HepG2 (cell line): ENCODE results near the gene SLC45A3. TPM values are rescaled to one million over a fixed set of nuclear protein-coding genes. Genes with fewer than 3 reads are reported as not detected.
A peak's percentile ranks its signal among the peaks of the same experiment; 100 is the strongest.

ENCODE experiments used
- CBX5 ChIP-seq: sonication (generic); formaldehyde crosslinking; IDR thresholded peaks from 2 replicates; pipeline ENCODE4 v1.4.0; 2020; ENCODE audit warnings: missing genetic modification reagents, borderline replicate concordance
- CCDC6 ChIP-seq: sonication (generic); formaldehyde crosslinking; IDR thresholded peaks from 2 replicates; pipeline ENCODE4 v1.8.1; 2022; ENCODE audit warnings: mild to moderate bottlenecking, missing genetic modification reagents, moderate library complexity
- PHF8 ChIP-seq: sonication (generic); formaldehyde crosslinking; IDR thresholded peaks from 2 replicates; pipeline ENCODE4 v1.5.0; 2020; ENCODE audit warnings: missing genetic modification reagents
- RARG ChIP-seq: sonication (generic); formaldehyde crosslinking; IDR thresholded peaks from 2 replicates; pipeline ENCODE4 v1.4.0; 2020; ENCODE audit warnings: low read depth, mild to moderate bottlenecking, missing genetic modification reagents
- TBL1XR1 ChIP-seq: fragments of 150-350 bp; IDR thresholded peaks from 2 replicates; pipeline ENCODE4 v1.6.1; 2014; ENCODE audit warnings: borderline replicate concordance, low read length; ENCODE audit not compliant: partially characterized antibody
- TCF7 ChIP-seq: sonication (generic); IDR thresholded peaks from 2 replicates; pipeline ENCODE4 v1.6.1; 2016; ENCODE audit warnings: antibody characterized with exemption, low read depth
- ZFP37 ChIP-seq: sonication (generic); formaldehyde crosslinking; IDR thresholded peaks from 2 replicates; pipeline ENCODE4 v1.4.0; 2020; ENCODE audit warnings: missing genetic modification reagents, borderline replicate concordance
- ZNF205 ChIP-seq: IDR thresholded peaks from 2 replicates; pipeline ENCODE4 v1.6.1; 2018; ENCODE audit warnings: missing biosample characterization, missing genetic modification reagents
- ZNF234 ChIP-seq: sonication (generic); formaldehyde crosslinking; conservative IDR thresholded peaks from 2 replicates; pipeline ENCODE4 v1.5.1; 2020; ENCODE audit warnings: mild to moderate bottlenecking, missing genetic modification reagents
- ZNF253 ChIP-seq: sonication (generic); formaldehyde crosslinking; IDR thresholded peaks from 2 replicates; pipeline ENCODE4 v1.8.0; 2022; ENCODE audit warnings: mild to moderate bottlenecking, missing genetic modification reagents, borderline replicate concordance
- ZZZ3 ChIP-seq: sonication (generic); formaldehyde crosslinking; IDR thresholded peaks from 2 replicates; pipeline ENCODE4 v1.4.0; 2020; ENCODE audit warnings: missing genetic modification reagents, mild to moderate bottlenecking, borderline replicate concordance
- polyA plus RNA-seq, 8 experiments: library from polyadenylated mRNA; depleted of rRNA in 3 of 8; stranded (reverse) in 7 of 8; unstranded in 1 of 8; fragments of >200 nt; fragmentation: Illumina TruSeq in 4 of 8; extraction: Trizol in 4 of 8; gene quantifications; 2 replicates each; pipeline versions ENCODE4 v1.2.1 to v1.2.3, GENCODE V29; 2011 to 2016; ENCODE audit warnings: low read depth in 4 of 8, missing spikeins in 1 of 8, mixed read lengths in 1 of 8; ENCODE audit not compliant: insufficient read depth in 1 of 8
- total RNA-seq, 5 experiments: library from RNA; depleted of rRNA; stranded (reverse); fragments of >200 nt; fragmentation: Illumina TruSeq; extraction: Trizol; gene quantifications; 2 replicates each; pipeline ENCODE4 v1.2.3, GENCODE V29; 2016; ENCODE audit warnings: low read depth in 1 of 5
- TF ChIP-seq, protein P1 (sequence below): sonication (generic); formaldehyde crosslinking; IDR thresholded peaks from 2 replicates; pipeline ENCODE4 v1.8.1; 2022; ENCODE audit warnings: low read depth, mild to moderate bottlenecking, missing genetic modification reagents
- TF ChIP-seq, protein P2 (sequence below): sonication (generic); formaldehyde crosslinking; IDR thresholded peaks from 2 replicates; pipeline ENCODE4 v1.5.1; 2020; ENCODE audit warnings: missing genetic modification reagents, mild to moderate bottlenecking, borderline replicate concordance
- TF ChIP-seq, protein P3 (sequence below): conservative IDR thresholded peaks from 2 replicates; pipeline ENCODE4 v1.6.1; 2018; ENCODE audit warnings: missing genetic modification reagents
- TF ChIP-seq, protein P4 (sequence below): sonication (generic); formaldehyde crosslinking; IDR thresholded peaks from 2 replicates; pipeline ENCODE4 v1.4.0; 2020; ENCODE audit warnings: missing genetic modification reagents

The SLC45A3 gene
- total and polyA plus RNA-seq, 2 of the 13 experiments (the other 11 are each of a cell fraction or from before 2014, with no cell fraction given), result 3.4 to 4.1 TPM

DNA sequence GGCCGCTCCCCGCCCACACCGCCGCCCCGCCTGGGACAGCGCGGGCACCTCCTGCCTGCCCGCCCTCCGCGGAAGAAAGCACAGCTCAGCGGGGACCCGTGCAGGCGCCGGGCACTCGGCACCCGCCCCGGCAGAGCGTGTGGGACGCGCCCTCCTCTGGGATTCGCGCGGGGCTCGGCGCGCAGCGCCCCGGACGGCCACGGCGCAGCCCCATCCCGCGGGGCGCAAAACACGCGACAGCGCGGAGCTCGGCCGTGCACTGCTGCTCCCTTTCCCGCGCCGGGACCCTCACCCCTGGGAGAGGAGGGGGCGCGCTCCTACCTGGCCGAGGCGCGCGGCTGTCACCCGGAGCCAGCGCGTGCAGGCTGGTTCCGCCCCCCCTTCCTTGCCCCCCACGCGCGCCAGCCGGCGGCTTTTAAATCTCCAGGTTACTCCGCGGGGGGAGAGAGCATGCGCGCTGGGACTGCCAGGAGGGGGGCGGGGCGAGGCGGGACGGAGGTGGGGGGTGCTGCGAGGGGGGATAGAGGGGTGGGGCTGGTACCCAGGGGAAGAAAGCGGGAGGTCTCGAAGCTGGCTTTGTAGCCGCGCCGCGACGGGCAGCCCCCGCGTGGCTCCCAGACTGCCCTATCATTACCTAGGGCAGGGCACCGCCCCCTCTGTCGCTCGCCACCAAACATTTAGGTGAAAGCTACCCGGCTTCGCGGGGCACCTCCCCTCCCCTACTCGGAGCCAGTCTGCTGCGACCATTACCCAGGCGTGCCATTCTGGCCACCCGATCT is at the start of gene SLC45A3 (continued):
- TF ChIP-seq, protein P1, sequence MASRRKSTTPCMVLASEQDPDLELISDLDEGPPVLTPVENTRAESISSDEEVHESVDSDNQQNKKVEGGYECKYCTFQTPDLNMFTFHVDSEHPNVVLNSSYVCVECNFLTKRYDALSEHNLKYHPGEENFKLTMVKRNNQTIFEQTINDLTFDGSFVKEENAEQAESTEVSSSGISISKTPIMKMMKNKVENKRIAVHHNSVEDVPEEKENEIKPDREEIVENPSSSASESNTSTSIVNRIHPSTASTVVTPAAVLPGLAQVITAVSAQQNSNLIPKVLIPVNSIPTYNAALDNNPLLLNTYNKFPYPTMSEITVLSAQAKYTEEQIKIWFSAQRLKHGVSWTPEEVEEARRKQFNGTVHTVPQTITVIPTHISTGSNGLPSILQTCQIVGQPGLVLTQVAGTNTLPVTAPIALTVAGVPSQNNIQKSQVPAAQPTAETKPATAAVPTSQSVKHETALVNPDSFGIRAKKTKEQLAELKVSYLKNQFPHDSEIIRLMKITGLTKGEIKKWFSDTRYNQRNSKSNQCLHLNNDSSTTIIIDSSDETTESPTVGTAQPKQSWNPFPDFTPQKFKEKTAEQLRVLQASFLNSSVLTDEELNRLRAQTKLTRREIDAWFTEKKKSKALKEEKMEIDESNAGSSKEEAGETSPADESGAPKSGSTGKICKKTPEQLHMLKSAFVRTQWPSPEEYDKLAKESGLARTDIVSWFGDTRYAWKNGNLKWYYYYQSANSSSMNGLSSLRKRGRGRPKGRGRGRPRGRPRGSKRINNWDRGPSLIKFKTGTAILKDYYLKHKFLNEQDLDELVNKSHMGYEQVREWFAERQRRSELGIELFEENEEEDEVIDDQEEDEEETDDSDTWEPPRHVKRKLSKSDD (CRISPR knock-in tag), result no peak
- TF ChIP-seq RARG (CRISPR knock-in tag), result no peak
- TF ChIP-seq ZZZ3 (CRISPR knock-in tag), result no peak
- TF ChIP-seq ZNF234 (CRISPR knock-in tag), result no peak
- peak; percentile 8; the same call in 1 of the 2 replicates for TF ChIP-seq PHF8 (CRISPR knock-in tag)
- 0 out of 2 replicates have a peak, but pooled peaks have one; percentile 41 for TF ChIP-seq ZNF253 (CRISPR knock-in tag)
- no peak for TF ChIP-seq ZNF205
- no peak for TF ChIP-seq TCF7
- TF ChIP-seq, protein P2, sequence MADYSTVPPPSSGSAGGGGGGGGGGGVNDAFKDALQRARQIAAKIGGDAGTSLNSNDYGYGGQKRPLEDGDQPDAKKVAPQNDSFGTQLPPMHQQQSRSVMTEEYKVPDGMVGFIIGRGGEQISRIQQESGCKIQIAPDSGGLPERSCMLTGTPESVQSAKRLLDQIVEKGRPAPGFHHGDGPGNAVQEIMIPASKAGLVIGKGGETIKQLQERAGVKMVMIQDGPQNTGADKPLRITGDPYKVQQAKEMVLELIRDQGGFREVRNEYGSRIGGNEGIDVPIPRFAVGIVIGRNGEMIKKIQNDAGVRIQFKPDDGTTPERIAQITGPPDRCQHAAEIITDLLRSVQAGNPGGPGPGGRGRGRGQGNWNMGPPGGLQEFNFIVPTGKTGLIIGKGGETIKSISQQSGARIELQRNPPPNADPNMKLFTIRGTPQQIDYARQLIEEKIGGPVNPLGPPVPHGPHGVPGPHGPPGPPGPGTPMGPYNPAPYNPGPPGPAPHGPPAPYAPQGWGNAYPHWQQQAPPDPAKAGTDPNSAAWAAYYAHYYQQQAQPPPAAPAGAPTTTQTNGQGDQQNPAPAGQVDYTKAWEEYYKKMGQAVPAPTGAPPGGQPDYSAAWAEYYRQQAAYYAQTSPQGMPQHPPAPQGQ (CRISPR knock-in tag), result no peak
- TF ChIP-seq, protein P3, sequence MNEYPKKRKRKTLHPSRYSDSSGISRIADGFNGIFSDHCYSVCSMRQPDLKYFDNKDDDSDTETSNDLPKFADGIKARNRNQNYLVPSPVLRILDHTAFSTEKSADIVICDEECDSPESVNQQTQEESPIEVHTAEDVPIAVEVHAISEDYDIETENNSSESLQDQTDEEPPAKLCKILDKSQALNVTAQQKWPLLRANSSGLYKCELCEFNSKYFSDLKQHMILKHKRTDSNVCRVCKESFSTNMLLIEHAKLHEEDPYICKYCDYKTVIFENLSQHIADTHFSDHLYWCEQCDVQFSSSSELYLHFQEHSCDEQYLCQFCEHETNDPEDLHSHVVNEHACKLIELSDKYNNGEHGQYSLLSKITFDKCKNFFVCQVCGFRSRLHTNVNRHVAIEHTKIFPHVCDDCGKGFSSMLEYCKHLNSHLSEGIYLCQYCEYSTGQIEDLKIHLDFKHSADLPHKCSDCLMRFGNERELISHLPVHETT (CRISPR knock-in tag), result no peak
- TF ChIP-seq CBX5 (CRISPR knock-in tag), result no peak
- TF ChIP-seq, protein P4, sequence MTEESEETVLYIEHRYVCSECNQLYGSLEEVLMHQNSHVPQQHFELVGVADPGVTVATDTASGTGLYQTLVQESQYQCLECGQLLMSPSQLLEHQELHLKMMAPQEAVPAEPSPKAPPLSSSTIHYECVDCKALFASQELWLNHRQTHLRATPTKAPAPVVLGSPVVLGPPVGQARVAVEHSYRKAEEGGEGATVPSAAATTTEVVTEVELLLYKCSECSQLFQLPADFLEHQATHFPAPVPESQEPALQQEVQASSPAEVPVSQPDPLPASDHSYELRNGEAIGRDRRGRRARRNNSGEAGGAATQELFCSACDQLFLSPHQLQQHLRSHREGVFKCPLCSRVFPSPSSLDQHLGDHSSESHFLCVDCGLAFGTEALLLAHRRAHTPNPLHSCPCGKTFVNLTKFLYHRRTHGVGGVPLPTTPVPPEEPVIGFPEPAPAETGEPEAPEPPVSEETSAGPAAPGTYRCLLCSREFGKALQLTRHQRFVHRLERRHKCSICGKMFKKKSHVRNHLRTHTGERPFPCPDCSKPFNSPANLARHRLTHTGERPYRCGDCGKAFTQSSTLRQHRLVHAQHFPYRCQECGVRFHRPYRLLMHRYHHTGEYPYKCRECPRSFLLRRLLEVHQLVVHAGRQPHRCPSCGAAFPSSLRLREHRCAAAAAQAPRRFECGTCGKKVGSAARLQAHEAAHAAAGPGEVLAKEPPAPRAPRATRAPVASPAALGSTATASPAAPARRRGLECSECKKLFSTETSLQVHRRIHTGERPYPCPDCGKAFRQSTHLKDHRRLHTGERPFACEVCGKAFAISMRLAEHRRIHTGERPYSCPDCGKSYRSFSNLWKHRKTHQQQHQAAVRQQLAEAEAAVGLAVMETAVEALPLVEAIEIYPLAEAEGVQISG (CRISPR knock-in tag), result peak; percentile 23; the same call in 1 of the 2 replicates
- no peak for TF ChIP-seq CCDC6 (CRISPR knock-in tag)
- no peak for TF ChIP-seq ZFP37
- TF ChIP-seq TBL1XR1, result no peak
